ENCODE measurements around the gene TMEM201. TPM values are rescaled to one million over a fixed set of nuclear protein-coding genes. Genes with fewer than 3 reads are reported as not detected.

TMEM201 gene
- polyA plus RNA-seq, 3 donors = 3.1 to 7.4 (median 4.4) TPM

GRCh38 chr1:9631613-9632012 is 42.9 kb downstream of the TMEM201 start:
- no peak overlapping the region for H3K27ac ChIP-seq (ENCODE audit: low read depth, low read length)
- 81 to 94% (median 82%) methylated on average over 3 of the region's 3 CpGs for WGBS, 3 donors

- no peak overlapping the region for H3K27ac ChIP-seq (ENCODE audit: low read depth, low read length)
- WGBS, 3 donors = 75 to 80% (median 77%) methylated on average over 6 of the region's 6 CpGs
These were observed 44.8 kb downstream of the TMEM201 start for GRCh38 chr1:9633493-9633892.

GRCh38 chr1:9634582-9634981 is 45.9 kb downstream of the TMEM201 start:
- no peak overlapping the region for H3K27ac ChIP-seq (ENCODE audit: low read depth, low read length)
- 72 to 73% (median 72%) methylated on average over 2 of the region's 2 CpGs for WGBS, 3 donors

GRCh38 chr1:9639227-9639626 is 50.5 kb downstream of the TMEM201 start:
- no peak overlapping the region for H3K27ac ChIP-seq (ENCODE audit: low read depth, low read length)
- WGBS, 3 donors = 60 to 68% (median 64%) methylated on average over 6 of the region's 6 CpGs

GRCh38 chr1:9643351-9644256 is 54.9 kb downstream of the TMEM201 start:
- 39 to 63% (median 48%) methylated on average over 8 of the region's 8 CpGs for WGBS, 3 donors
- no peak overlapping the region for H3K27ac ChIP-seq (ENCODE audit: low read depth, low read length)

GRCh38 chr1:9646037-9646436 is 57.3 kb downstream of the TMEM201 start:
- H3K27ac ChIP-seq (ENCODE audit: low read depth, low read length) = no peak overlapping the region
- WGBS, 3 donors = 91 to 95% (median 94%) methylated on average over 13 of the region's 13 CpGs

GRCh38 chr1:9648171-9648570 is 59.5 kb downstream of the TMEM201 start:
- 64 to 80% (median 72%) methylated on average over 10 of the region's 10 CpGs for WGBS, 3 donors
- no peak overlapping the region for H3K27ac ChIP-seq (ENCODE audit: low read depth, low read length)

GRCh38 chr1:9649769-9650168 is 61.1 kb downstream of the TMEM201 start:
- no peak overlapping the region for H3K27ac ChIP-seq (ENCODE audit: low read depth, low read length)
- 89 to 92% (median 92%) methylated on average over 3 of the region's 3 CpGs for WGBS, 3 donors

- WGBS, 3 donors = 14 to 29% (median 18%) methylated on average over 10 of the region's 10 CpGs
- H3K27ac ChIP-seq (ENCODE audit: low read depth, low read length) = no peak overlapping the region
These were observed 62.5 kb downstream of the TMEM201 start for GRCh38 chr1:9651220-9651564.

GRCh38 chr1:9651565-9652378 is 63.1 kb downstream of the TMEM201 start, which contains the start of gene PIK3CD:
Gene PIK3CD (plus strand): TSS chr1:9651731. CDS start chr1:9710456, 58,725 bp downstream.
- 0 to 1% (median 0%) methylated on average over 80 to 94 of the region's 94 CpGs for WGBS, 3 donors
- peak within 1 kb of the TSS; percentile 70 for H3K27ac ChIP-seq (ENCODE audit: low read depth, low read length)

- H3K27ac ChIP-seq (ENCODE audit: low read depth, low read length) = peak overlapping the region; percentile 70
- WGBS, 3 donors = 5 to 8% (median 5%) methylated on average over 51 to 55 of the region's 55 CpGs
These were observed 63.9 kb downstream of the TMEM201 start for GRCh38 chr1:9652379-9653209.

- no peak overlapping the region for H3K27ac ChIP-seq (ENCODE audit: low read depth, low read length)
These were observed 64.4 kb downstream of the TMEM201 start for GRCh38 chr1:9653210-9653490.

GRCh38 chr1:9653491-9654050 is 64.9 kb downstream of the TMEM201 start:
- no peak overlapping the region for H3K27ac ChIP-seq (ENCODE audit: low read depth, low read length)
- 45 to 54% (median 49%) methylated on average over 10 of the region's 10 CpGs for WGBS, 3 donors

More at GRCh38 chr1:9653210-9653490, 64.4 kb downstream of the TMEM201 start:
- 26 to 52% (median 36%) methylated on average over 11 of the region's 11 CpGs for WGBS, 3 donors

- H3K27ac ChIP-seq (ENCODE audit: low read depth, low read length) = no peak overlapping the region
- WGBS, 3 donors = 50 to 81% (median 60%) methylated on average over 24 to 25 of the region's 25 CpGs
These were observed 65.5 kb downstream of the TMEM201 start for GRCh38 chr1:9654051-9654833.

- 48 to 67% (median 57%) methylated on average over 16 of the region's 16 CpGs for WGBS, 3 donors
- no peak overlapping the region for H3K27ac ChIP-seq (ENCODE audit: low read depth, low read length)
These were observed 66.4 kb downstream of the TMEM201 start for GRCh38 chr1:9654834-9655723.

GRCh38 chr1:9655836-9656235 is 67.1 kb downstream of the TMEM201 start:
- no peak overlapping the region for H3K27ac ChIP-seq (ENCODE audit: low read depth, low read length)
- 62 to 80% (median 67%) methylated on average over 11 of the region's 11 CpGs for WGBS, 3 donors
